HG03103 (cell line): ENCODE results near the gene TRIM24.
A peak's percentile ranks its signal among the peaks of the same experiment; 100 is the strongest.
"Not testable (repeated sequence)": the region's sequence is repeated elsewhere in the genome, so short reads cannot be mapped to it uniquely, and the experiment has no call there.

Source experiments
- ATAC-seq: cut with Tn5 transposase; IDR thresholded peaks from one replicate; pipeline ENCODE4 v1.9.1; 2021; ENCODE audit warnings: low read depth; ENCODE audit not compliant: unreplicated experiment

The TRIM24 gene

DNA sequence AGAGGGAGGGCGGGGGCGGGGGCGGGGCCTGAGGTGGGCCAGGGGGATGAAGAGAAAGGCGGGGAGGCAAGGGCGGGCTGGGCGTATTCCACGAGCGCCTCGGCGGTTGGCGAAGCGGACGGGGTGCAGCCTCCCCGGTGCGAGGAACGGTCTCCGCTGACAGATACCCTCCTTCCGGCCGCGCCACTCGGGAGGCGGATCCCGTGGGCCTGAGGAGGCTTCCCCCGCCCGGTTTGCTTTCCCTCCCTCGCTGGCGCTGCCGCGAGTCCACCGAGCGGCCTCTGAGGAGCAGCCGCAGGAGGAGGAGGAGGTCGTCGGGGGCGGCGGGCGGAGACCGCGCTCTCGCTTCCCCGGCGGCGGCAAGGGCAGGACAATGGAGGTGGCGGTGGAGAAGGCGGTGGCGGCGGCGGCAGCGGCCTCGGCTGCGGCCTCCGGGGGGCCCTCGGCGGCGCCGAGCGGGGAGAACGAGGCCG, at the start of gene TRIM24:
Gene TRIM24 (plus strand): TSS at position 84 of the 473 bp plus-strand sequence. CDS start 290 bp downstream, at position 374.
- ATAC-seq, result peak; percentile 65

DNA sequence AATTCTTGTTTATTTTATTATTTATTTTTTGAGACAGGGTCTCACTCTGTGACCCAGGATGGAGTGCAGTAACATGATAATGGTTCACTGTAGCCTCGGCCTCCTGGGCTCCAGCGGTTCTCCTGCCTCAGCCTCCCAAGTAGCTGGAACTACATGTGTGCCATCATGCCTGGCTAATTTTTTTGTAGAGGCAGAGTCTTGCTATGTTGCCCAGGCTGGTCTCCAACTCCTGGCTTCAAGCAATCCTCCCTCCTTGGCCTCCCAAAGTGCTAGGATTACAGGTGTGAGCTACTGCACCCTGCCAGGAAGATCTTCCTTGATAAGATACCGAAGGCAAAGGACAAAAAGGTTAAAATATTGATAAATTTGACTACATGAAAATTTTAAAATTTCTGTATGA, 48.0 kb upstream of the TRIM24 start:
- not testable (repeated sequence) for ATAC-seq

DNA sequence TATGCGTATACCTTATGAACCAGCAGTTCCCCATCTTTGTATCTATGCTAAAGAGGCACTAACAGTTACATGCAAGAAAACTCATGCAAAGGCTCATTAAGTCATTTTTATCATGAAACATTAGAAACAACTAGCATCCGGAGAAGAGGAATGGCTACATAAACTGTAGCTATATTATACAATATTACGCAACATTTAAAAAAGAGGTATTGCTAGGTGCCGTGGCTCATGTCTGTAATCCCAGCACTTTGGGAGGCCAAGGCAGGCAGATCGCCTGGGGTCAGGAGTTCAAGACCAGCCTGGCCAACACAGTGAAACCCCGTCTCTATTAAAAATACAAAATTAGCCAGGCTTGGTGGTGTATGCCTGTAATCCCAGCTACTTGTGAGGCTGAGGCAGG, 47.1 kb upstream of the TRIM24 start:
- ATAC-seq, result not testable (repeated sequence)

DNA sequence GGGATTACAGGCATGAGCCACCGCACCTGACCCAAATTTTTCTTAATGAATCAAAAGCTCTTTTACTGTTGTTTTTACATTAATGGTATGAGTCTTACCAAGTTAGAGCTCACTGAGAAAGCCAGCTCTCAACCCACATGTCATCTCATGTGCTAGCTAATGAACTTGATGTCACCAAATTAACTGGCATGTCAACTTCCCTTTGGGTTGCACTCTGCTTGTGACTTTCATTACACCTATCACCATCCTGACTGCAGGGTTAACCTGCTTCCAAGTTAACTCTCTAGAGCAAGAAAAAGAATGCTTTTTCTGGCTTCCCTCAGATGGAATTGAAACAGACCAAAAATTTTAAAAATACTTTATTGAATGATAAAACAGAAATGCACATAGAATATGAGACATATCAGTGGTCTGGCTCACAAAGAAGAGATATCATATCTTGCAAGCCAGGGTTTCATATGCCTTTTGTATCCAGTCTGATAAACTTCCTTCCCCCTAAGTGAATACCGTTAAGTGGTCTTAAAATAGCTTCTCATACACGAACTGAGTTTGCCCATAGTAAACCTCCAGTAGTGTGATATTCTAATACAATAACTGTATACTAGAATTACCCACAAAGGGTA, 42.9 kb upstream of the TRIM24 start:
- no peak for ATAC-seq

DNA sequence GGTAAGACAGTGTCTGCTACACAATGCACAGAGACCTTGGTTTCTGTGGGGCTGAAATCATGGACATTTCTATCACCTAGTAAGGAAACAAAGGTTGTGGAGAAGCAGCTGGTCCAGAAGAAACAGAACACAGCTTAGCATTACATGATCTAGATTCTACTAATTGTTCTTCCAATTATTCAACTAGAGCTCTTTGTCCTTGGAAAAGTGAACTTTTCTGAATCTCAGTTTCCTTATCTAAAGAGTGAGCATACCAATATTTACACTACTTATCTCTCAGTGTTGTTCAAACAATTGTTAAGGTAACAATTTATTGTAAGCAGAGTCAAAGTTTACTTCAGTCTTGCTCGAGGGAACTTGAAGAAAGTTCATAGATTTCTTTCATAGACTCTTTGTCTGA, 42.3 kb upstream of the TRIM24 start:
- ATAC-seq, result no peak

DNA sequence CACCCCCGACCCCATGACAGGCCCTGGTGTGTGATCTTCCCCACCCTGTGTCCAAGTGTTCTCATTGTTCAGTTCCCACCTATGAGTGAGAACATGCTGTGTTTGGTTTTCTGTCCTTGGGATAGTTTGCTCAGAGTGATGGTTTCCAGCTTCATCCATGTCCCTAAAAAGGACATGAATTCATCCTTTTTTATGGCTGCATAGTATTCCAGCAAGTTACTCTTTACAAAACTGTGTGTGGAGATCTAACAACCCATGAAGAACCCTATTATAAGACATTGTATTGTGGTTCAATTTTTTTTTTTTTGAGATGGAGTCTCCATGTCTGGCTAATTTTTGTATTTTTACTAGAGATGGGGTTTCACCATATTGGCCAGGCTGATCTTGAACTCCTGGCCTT, 41.7 kb upstream of the TRIM24 start:
- ATAC-seq, result not testable (repeated sequence)

DNA sequence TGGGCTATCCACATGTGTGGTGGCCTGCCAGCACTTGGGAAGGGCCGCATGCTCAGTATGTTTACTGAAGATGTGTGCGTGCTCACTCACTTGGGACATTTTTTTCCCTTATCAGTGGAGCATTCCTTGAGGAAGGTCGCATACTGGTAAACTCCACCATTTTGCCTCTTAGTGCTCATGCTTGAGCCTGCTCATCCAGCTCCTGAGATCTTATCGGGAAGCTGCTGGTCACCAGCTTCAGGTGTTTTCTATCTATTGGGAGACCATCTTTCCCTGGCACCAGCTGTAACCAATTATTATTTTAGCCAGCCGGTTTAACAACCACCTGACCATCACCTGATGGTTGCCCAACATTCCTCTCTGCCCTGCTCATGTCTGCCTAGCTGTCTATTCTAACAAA, 35.0 kb upstream of the TRIM24 start:
- no peak for ATAC-seq

DNA sequence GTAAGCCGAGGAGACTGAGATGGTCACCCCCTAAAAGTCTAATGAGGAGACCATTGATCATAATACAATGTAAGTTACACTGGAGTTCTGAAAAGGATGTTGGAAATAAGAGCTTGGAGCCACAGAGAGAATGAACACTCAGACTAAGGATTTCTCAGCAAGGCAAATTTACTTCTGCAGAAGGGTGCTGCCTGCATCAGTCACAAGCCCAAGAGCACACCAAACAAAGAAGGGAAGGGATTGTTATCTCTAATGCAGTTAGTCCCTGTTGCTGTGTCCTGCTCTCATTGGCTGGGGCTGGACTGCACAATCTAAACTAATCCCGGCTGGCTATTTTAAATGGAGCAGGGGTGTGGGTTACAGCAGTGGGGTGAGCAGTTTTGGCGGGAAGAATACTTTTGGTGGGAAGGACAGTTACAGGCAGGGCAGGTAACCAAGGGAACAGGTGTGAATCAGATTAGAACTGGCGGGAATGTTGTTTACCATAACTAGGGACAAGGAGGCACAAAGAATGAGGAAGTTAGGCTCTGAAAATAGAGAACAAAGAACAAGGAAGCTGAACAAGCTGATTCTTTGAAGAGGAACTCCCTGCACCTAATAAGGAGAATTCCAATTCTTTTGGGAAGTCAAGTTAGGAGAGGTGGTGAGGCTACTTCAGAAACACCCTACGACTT, 30.3 kb upstream of the TRIM24 start:
- no peak for ATAC-seq

DNA sequence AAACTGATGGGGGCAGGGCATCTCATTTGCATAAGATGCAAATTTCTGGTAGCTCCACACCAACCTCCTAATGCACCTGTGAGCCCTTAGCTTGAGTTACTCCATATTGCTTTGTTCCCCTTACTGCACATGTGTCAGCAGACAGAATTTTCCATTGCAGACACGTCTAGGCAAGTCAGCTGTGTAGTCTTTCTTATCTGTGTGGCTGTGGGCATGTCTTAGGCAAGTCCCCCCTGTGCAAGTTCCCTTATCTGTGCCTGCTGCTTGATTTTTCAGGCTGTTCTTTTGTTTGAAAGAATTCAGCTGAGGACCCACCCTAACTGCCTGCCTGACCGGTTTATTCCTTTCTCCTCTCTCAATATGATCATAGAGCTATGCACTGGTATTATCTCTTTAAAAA, 28.5 kb upstream of the TRIM24 start:
- no peak for ATAC-seq

DNA sequence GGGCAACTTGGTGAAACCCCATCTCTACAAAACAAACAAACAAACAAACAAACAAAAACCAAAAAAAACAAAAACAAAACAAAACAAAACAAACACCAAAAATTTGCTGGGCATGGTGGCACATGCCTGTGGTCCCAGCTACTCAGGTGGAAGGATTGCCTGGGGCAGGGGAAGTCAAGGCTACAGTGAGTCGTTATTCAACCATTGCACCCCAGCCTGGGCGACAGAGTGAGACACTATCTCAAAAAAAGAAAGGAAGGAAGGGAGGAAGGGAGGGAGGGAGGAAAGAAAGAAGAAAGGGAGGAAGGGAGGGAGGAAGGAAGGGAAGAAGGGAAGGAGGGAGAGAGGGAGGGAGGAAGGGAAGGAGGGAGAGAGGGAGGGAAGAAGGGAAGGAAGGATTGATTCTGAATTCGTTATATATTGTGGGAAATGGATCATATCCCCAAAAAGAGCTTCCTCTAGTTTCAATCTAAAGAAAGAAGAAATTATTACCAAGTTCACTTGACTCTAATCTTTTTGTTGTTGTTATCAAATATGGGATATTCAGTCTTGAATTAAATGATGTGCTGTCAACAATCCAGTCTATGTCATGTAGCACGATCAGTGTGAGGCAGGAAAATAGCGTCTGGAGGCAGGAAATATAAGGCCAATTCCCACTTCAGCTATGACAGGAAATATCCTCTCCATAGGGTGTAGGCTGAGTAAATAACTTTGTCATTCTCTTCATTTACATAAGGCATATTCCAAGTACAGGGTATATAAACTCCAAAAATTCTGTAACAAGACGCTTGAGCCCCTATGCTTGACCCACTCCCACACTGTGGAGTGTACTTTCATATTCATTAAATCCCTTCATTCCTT, 26.2 kb upstream of the TRIM24 start:
- no peak for ATAC-seq

DNA sequence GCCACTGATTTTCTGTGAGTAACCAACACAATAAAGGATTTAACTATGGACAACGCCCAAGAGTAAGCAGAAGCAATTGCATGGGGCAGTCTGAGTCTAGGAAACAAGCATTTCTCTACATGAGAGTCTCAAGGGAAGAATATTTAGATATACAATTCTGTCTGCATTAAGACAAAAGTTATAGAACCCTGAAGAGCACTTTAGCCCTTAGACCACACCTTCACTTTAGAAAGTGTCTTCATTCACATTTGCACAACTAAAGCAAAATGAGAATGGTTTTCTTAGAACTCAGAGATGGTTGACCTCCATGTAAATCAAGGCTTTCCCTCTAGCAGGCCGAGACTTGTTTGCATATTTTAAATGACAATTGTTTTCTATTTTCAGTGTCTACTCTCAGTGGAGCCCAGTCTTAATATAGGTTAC, 25.5 kb upstream of the TRIM24 start:
- no peak for ATAC-seq

DNA sequence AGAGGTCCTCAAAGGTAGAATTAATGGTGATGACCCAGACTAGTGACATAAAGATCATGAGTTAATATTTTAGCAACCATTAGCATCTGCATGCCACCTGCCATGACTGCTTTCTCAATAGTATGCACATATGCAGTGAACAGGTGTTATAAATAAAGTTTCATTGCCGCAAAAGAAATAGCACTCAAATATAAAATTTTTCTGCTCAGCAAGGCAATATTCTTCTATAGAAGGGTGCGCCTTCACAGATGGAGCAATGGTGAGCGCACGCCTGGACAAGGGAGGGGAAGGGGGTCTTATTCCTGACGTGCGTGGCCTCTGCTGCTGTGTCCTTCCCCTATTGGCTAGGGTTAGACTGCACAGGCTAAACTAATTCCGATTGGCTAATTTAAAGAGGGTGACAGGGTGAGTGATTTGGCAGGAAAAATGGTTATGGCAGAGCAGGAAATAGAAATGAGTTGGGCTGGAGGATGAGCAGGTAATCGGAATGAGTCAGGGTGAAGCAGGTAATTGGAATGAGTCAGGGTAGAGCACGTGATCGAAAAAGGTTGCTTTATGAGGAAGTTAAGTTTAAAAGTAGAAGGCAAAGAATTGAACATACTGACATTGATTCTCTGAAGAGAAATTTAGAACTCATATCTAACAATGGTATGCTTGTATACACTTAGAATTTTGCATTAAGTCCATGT, 24.7 kb upstream of the TRIM24 start:
- ATAC-seq, result no peak

DNA sequence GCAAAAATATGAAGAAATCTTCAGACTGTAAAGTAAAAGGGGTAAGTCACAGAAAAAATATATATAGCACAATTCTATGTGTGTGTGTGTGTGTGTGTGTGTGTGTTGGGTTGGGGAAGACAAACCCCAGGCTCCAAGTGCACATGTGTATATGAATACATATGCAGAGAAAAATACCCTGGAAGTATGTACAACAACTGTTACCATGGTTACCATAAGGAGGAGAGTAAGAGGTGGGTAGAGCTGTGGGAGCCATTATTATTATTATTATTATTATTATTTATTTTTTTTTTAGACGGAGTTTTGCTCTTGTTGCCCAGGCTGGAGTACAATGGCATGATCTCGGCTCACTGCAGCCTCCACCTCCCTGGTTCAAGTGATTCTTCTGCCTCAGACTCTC, 23.7 kb upstream of the TRIM24 start:
- ATAC-seq, result no peak

DNA sequence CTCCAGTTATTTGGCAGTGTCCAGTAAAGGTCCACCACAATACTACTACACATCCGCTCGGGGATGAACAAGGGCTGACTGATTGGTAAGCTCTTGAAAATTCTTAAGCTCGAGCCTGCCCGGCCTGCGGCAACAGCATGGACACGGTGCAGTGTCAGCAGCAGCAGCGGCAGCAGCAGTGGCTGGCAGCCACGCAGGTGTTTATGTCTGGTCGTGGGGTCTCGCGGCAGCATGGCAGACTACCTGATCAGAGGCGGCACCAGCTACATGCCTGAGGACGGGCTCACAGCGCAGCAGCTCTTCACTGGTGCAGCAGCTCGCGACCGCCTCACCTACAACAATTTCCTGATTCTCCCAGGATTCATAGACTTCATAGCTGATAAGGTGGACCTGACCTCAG, 19.6 kb upstream of the TRIM24 start:
- no peak for ATAC-seq

DNA sequence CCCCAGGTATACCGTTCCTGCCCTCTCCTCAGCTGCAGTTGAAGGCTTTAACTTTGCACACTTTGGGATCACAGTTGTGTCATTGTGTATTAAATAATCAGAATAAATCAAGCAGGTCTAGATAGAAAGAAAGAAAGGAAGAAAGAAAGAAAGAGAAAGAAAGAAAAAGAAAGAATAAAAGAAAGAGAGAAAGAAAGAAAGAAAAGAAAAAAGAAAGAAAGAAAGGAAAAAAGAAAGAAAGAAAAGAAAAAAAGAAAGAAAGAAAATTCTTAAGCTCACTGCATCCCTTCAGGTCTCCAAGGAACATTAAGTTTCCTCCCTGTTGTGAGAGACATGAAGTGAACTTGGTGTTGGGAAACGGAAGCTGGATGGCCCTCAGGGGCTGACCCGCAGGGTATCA, 17.2 kb upstream of the TRIM24 start:
- no peak for ATAC-seq

DNA sequence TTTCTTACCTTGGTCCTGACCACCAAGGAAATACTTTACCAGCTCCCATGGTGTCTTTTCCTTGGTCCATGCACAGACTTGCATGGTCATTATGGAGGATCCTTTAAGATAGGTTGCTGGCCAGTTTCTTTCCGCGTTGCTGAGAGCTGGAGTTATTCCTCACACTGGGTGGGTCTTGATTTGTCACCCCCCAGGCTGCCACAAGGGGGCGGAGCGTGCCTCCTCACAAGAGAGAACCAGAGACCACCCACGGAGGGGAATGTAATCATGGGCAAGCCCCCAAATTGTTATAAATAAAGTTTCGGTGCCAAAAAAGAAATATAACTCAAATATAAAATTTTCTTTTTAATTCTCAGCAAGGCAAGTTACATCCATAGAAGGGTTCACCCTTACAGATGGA, 10.5 kb upstream of the TRIM24 start:
- ATAC-seq, result no peak

DNA sequence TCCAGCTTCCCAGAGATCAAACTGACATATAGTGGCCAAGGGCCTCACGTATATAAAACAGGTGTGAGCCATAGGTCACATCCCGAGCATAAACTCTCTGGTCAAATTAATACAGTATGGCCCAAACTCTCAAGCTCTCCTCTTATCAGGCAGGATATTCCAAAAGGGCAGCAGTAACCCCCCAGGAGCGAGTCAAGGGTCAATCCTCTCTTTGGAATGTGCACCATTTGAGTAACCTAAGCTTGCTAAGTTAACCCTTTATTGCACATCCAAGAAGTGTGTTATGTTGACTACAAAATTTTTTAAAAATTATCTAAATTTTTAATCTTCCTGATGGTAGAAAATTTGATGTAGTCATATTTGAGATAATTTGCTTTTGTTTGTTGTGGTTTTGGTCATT, 4.5 kb upstream of the TRIM24 start:
- no peak for ATAC-seq

DNA sequence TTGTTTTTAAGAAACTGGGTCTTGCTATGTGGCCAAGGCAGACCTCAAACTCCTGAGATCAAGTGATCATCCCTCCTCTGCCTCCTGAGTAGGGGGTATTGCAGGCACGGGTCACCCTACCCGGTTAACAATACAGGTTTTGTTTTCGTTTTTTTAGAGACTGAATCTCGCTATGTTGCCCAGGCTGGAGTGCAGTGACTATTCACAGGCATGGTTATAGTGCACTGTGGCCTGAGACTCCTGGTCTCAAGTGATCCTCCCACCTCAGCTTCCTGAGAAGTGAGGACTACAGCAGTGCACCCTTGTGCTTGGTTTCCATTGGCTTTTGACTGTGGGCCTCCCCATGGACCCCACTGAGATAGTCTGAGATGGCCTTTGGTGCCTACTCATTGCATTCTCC, 3.8 kb upstream of the TRIM24 start:
- no peak for ATAC-seq

DNA sequence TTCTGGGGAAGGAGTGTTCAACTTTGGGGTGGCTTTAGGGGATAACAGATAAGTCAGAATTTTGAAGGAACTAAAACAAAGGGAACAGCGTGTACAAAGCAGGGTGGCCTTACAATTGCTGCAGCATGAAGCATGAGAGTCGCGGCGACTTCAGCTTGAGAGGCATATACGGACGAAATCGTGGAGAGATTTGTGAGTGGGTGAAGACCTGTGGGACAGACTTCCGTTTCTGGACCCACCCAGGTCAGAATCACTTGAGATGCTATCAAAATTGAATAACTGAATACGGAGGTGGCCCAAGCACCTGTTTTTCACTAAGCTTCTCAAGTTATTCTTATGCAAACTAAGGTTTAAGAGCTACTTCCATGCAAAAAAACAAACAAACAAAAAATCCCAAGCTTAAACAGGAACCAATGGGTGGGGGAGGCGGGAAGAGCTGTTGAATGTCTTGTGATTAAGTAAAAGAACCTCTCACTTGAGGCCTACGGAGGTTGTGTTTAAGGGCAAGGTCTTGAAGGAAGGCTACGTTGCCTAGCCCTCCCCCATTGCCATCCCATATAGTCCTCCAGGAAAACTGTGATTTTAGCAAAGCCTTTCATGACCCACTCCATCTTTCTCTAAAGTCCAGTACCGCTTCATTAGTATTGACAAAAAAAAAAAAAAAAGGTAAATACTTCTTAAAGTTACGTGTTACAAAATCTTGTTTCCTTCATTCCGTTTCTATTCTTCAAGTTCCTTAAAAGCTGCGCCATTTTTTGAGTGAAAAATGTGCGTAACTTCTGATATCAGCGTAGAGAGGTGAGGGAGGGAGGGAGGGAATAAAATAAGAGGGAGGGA, 1.3 kb upstream of the TRIM24 start:
- ATAC-seq, result no peak
